PFSK-1 (cell line): ENCODE measurements around the gene VSIG10L2. TPM values are rescaled to one million over a fixed set of nuclear protein-coding genes. Genes with fewer than 3 reads are reported as not detected.

Source experiments
- FOXP2 ChIP-seq: optimal IDR thresholded peaks from 2 replicates; pipeline ENCODE3; 2011; ENCODE audit warnings: borderline replicate concordance, control low read depth, inconsistent platforms; ENCODE audit not compliant: insufficient read depth; ENCODE audit errors: extremely low read length, extremely low read depth
- POLR2AphosphoS5 ChIP-seq: IDR thresholded peaks from 2 replicates; pipeline ENCODE4 v1.6.1; 2012; ENCODE audit warnings: low read depth, mild to moderate bottlenecking, control low read depth, low read length, moderate library complexity
- SIN3A ChIP-seq: IDR thresholded peaks from 2 replicates; pipeline ENCODE4 v1.6.1; 2012; ENCODE audit warnings: mild to moderate bottlenecking, low read length, moderate library complexity, borderline replicate concordance; ENCODE audit not compliant: insufficient read depth
- TAF1 ChIP-seq: IDR thresholded peaks from 2 replicates; pipeline ENCODE4 v1.6.1; 2012; ENCODE audit warnings: low read length, control low read depth, borderline replicate concordance; ENCODE audit not compliant: insufficient read depth
- polyA plus RNA-seq: library from polyadenylated mRNA; unstranded; fragments of >200 nt; gene quantifications from one replicate; pipeline ENCODE4 v1.2.1, GENCODE V29; 2012; ENCODE audit warnings: low read depth, missing spikeins; ENCODE audit not compliant: insufficient read length
- TF ChIP-seq, protein P1 (sequence below), 2 experiments: IDR thresholded peaks; 2 replicates each; pipeline versions ENCODE4 v1.6.1 to v1.8.0; 2011 to 2012; ENCODE audit warnings: low read depth in 2 of 2, low read length in 2 of 2, control low read depth in 1 of 2, inconsistent platforms in 1 of 2, mild to moderate bottlenecking in 1 of 2, moderate library complexity in 1 of 2; ENCODE audit not compliant: insufficient read depth in 1 of 2

The VSIG10L2 gene
- polyA plus RNA-seq = not detected

DNA sequence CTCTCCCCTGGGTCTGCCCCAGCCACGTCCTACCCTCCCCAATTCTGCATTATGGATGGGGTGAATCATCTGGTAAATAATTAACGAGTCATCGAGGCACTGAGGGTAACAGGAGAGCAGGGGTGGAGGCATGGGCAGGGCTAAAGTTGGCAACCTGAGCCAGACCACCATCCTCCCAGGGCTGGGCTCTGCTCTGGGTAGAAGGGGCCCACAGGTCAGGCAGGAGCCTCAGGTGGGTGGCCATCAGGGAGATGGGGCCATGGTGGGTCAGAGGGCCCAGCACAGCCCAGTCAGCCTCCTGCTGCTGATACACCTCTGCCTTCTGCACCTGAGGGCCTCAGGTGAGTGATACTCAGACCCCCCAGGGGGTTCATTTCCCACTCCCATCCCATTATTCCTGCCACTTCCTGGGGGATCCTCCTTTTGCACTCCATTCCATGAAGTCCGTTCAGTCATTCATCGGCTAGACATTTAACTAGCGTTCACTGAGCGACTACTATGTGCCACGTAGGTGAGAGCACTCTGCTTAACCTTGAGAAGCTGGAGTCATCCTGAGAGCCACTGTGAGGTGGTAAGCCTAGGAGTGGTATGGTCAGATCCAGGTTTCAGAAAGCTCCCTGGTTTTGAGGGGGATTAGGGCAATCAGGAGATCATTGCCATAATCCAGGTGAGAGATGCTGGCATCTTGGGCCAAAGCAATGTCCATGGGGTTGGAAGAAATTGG is at the start of gene VSIG10L2:
Gene VSIG10L2, plus strand, starts transcription at position 248 of the 724 bp plus-strand sequence. Its CDS starts 12 bp downstream, at position 260.
- TF ChIP-seq TAF1 (no peak), POLR2AphosphoS5 (no peak), FOXP2 (no peak), SIN3A (no peak)
- TF ChIP-seq, protein P1, sequence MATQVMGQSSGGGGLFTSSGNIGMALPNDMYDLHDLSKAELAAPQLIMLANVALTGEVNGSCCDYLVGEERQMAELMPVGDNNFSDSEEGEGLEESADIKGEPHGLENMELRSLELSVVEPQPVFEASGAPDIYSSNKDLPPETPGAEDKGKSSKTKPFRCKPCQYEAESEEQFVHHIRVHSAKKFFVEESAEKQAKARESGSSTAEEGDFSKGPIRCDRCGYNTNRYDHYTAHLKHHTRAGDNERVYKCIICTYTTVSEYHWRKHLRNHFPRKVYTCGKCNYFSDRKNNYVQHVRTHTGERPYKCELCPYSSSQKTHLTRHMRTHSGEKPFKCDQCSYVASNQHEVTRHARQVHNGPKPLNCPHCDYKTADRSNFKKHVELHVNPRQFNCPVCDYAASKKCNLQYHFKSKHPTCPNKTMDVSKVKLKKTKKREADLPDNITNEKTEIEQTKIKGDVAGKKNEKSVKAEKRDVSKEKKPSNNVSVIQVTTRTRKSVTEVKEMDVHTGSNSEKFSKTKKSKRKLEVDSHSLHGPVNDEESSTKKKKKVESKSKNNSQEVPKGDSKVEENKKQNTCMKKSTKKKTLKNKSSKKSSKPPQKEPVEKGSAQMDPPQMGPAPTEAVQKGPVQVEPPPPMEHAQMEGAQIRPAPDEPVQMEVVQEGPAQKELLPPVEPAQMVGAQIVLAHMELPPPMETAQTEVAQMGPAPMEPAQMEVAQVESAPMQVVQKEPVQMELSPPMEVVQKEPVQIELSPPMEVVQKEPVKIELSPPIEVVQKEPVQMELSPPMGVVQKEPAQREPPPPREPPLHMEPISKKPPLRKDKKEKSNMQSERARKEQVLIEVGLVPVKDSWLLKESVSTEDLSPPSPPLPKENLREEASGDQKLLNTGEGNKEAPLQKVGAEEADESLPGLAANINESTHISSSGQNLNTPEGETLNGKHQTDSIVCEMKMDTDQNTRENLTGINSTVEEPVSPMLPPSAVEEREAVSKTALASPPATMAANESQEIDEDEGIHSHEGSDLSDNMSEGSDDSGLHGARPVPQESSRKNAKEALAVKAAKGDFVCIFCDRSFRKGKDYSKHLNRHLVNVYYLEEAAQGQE (IDR thresholded peaks at IDR 0.05; ENCODE audit: insufficient read depth in 1 of 2, low read depth in 2 of 2, low read length in 2 of 2) = no peak

DNA sequence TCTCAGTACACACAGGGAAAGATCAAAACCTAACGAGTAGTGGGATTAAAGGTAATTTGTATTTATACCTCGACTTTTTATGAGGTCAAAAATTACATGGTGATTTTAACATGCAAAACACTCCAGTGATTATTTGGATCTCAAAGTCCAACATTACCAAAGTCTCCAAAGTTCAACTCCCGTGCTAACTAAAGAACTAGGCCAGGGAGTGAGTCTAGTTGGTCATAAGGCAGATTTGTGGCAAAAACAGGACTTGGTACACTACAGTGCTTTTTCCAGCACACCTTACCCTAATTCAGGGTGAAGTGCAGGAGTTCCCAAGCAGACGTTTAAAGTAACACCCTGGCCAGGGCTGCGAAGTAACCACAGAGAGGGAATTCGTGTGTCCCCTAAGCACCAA is 44.0 kb upstream of the VSIG10L2 start:
- TF ChIP-seq TAF1 (no peak), POLR2AphosphoS5 (no peak), FOXP2 (no peak), SIN3A (no peak)
- TF ChIP-seq, protein P1 (IDR thresholded peaks at IDR 0.05; ENCODE audit: insufficient read depth in 1 of 2, low read depth in 2 of 2, low read length in 2 of 2) = no peak

DNA sequence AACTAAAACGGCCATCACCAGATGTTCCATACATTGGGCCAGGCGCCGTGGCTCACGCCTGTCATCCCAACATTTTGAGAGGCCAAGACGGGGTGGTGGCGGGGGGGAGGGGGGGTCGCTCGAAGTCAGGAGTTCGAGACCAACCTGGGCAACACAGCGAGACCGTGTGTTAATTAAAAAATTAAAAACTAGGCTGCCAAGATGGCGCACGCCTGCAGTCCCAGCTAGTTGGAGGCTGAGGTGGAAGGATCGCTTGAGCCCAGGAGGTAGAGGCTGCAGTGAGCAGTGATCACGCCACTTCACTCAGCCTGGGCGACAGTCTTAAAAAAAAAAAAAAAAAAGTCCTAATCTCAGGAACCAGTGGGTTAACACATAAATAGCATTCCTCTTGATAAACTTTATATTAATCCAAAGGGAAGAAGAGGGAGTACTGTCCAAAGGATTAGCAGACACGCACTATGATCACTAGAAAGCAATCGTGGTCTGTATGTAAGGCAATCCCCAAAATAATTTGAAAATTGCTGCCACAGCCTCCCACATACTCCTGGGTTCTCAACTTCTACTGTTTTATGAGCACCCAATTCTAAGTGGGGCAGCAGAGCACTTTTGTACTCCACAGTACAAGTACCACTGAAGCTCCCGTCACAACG is 43.4 kb upstream of the VSIG10L2 start:
- TF ChIP-seq TAF1 (no peak), SIN3A (no peak), FOXP2 (no peak), POLR2AphosphoS5 (no peak)
- TF ChIP-seq, protein P1 (IDR thresholded peaks at IDR 0.05; ENCODE audit: insufficient read depth in 1 of 2, low read depth in 2 of 2, low read length in 2 of 2) = no peak

DNA sequence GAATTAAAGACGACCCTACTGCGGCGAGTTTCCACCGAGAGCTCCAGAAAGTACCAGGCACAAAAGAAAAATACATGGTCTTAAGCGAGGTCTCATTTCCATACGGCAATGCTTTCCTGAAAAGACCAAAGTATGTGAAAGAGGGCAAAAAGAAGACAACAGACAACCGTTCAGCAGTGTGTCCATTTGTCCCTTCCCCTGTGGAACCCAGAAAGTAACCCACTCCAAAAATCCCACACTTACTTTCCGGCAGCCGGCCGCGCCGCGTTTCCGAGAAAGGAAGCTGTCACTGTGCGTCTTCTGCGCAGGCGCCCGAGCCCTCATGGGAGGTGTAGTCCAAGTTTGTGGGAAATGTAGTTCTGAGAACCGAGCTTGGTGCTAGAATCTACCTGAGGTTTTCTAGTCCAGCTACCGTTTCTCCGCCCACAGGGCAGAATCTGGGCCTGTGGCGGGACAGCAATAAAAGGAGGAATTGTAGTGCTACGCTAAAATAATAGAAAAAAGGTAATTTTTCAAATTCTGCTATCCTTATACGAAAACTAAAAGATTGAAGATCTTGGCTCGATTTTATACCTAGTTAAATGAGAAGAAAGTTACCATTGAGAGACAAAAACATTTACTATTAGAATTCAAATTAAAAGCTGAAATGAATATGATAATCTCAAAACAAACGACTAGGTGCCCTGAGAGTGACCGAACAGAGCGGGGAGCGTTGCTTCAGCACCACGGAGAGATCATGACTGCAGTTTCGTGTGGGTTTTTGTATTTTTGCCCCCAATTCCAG is 42.7 kb upstream of the VSIG10L2 start, which contains the start of gene PUS3:
Gene PUS3, minus strand, starts transcription at position 280 of the 784 bp plus-strand sequence. CDS start 6,922 bp downstream, outside the sequence.
- peak; percentile 97 for TF ChIP-seq TAF1
- peak; percentile 87 for TF ChIP-seq SIN3A
- TF ChIP-seq, protein P1 (IDR thresholded peaks at IDR 0.05; ENCODE audit: insufficient read depth in 1 of 2, low read depth in 2 of 2, low read length in 2 of 2) = peak; percentile 85 to 96
- no peak for TF ChIP-seq FOXP2
- peak; percentile 98 for TF ChIP-seq POLR2AphosphoS5
